GM19193 (cell line): ENCODE data around the gene SLC22A15.

Experiments used
- POLR2A ChIP-seq: IDR thresholded peaks from 4 replicates; pipeline ENCODE4 v1.6.1; 2011; ENCODE audit not compliant: insufficient read depth, insufficient read length; ENCODE audit errors: extremely low read depth

SLC22A15 gene

GRCh38 chr1:116066868-116067565, 90.7 kb downstream of the SLC22A15 start:
- TF ChIP-seq POLR2A: no peak

DNA sequence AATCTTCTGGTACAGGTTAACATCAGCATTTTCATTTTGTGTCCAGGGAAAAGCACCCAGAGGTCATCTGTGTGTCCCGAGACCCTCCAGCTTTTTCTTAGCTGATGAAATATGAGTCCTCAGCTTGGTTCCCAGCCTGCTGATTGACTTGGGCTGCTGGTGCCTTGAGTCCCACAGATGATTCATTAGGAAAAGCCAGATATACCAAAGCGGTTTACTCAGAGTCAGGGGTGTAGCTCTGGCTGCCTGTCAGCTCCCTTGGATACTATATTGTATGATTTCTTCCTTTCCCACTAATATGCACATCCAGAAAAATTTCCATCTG, 91.2 kb downstream of the SLC22A15 start:
- TF ChIP-seq POLR2A: no peak

DNA sequence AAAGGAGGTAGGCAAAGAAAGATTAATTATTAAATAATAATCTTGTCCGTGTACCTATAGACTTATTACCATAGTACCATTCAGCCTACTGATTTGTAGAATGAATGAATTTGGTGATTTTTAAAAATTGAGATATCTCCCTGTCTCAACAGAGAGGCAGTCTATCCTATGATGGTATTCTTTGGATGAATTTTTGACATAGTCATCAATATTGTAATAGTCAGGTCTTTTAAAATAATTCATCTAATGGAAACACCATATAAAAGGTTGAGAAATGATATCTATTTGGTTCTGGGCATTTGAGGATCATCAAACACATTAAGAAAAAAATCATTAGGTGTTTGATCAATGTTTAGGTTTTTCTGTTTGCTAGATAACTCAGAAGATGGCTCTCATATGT, 99.3 kb downstream of the SLC22A15 start:
- no peak for TF ChIP-seq POLR2A

- no peak for TF ChIP-seq POLR2A
Observed at GRCh38 chr1:116075990-116076389, 99.7 kb downstream of the SLC22A15 start.

DNA sequence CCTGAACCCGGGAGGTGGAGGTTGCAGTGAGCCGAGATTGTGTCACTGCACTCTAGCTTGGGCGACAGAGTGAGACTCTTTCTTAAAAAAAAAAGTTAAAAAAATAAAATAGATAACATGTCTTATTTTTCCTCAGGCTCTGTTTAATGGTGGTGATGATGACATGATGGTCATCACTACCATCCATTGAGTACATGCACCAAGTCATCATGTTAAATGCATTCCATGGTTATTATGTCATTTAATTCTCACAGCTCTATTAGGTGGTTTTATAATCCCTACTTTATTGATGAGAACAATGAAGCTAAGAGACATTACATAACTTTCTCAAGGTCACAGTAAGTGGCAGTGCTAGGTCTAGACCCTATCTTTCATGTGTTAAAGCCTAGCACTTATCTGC, 100.5 kb downstream of the SLC22A15 start:
- TF ChIP-seq POLR2A: no peak

- no peak for TF ChIP-seq POLR2A
Observed at GRCh38 chr1:116078699-116079223, 102.4 kb downstream of the SLC22A15 start.

- TF ChIP-seq POLR2A: no peak
Observed at GRCh38 chr1:116087628-116088027, 111.3 kb downstream of the SLC22A15 start.

- TF ChIP-seq POLR2A: no peak
Observed at GRCh38 chr1:116089870-116090269, 113.6 kb downstream of the SLC22A15 start.

DNA sequence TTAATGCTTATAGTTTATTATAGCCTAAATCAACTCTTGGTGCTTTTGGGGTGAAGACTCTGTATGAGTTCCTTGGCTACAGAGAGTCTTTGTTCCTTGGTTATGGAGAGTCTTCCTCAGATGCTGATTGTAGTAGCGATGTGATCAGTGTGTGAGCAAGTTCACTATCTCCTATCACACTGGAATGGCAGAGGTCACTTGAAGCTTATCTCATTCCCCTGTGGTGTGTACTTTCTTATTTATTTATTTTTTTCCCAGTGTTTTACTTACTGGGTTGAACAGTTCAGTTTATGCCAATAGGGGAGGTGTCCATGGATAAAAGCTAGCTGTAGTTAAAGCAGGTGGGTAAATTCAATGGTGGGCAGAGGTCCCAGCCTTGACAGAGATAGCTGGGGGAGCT, 114.8 kb downstream of the SLC22A15 start:
- TF ChIP-seq POLR2A: no peak

- TF ChIP-seq POLR2A: no peak
Observed at GRCh38 chr1:116092752-116093489, 116.6 kb downstream of the SLC22A15 start.

DNA sequence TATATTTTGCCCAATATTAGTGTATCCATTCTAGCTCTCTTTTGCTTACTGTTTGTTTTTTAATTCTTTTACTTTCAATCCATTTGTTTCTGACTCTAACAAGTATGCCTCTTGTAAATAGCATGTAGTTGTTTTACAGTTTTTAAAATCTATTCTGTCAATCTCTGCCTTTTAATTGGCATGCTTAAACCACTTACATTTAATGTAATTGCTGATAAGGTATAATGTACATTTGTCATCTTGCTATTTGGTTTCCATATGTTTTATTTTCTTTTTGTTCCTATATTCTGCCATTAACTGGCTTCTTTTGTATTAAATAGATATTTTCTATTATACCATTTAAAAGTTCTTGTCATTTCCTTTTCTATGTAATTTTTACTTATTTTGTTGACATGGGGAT, 118.7 kb downstream of the SLC22A15 start:
- no peak for TF ChIP-seq POLR2A

GRCh38 chr1:116096013-116096618, 119.8 kb downstream of the SLC22A15 start:
- no peak for TF ChIP-seq POLR2A

- no peak for TF ChIP-seq POLR2A
Observed at GRCh38 chr1:116097626-116098025, 121.3 kb downstream of the SLC22A15 start.

DNA sequence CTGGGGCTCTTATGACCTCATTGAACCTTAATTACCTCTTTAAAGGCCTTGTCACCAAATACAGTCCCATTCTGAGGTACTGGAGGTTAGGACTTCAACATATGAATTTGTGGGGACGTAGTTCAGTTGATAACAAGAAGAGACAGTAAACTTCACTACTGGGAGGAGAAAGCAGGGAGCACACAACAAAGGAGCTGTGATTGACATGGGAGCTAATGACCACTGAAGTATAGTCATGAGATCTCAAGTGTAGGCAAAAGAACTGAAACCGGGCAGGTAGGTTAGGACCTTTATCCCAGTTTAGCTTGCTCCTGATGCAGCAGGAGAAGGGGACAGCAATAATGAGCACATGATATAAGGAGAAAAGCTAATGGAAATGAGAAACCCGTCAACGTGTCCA, 123.1 kb downstream of the SLC22A15 start:
- no peak for TF ChIP-seq POLR2A

DNA sequence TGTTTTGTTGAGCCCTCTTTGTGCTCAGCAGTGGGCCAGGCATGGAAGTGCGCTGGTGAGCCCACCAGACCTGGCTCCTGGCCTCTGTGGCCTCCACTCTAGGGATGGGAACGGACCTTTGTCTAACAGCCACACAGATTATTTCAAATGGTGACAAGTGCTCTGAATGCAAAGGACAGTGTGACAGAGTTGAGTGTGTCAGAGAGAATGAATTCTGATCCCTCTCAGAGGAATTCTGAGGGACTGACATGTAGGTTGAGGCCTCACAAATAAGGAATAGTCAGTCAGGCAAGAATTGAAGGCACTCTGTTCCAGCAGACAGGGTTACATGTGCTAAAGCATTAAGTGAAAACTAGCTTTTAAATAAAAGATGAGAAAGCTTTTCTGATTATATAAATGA, 123.6 kb downstream of the SLC22A15 start:
- TF ChIP-seq POLR2A: no peak

DNA sequence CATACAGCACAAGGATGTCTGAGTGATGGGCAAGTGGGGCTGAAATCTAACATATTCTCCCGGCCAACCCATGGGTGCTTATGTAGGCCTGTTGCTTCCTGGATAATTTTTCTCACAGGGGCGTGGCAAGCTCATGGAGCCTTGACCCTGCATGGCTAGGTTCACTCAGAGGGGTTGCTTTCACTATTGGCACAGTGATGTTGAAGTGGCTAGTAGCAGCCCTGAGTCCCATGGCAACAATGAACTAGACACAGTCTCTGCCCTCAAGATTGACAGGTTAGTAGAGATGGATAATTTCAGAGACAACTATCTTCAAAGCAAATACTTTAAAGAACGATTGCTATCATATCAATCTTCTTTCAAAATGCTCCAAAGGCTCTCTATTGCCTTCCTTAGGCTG, 128.4 kb downstream of the SLC22A15 start:
- TF ChIP-seq POLR2A: no peak
